Peyer's patch (tissue), 4 donors: Measurements from ENCODE around the gene MAP2. TPM values are rescaled to one million over a fixed set of nuclear protein-coding genes. Genes with fewer than 3 reads are reported as not detected.

ENCODE experiments used
- DNase-seq, 3 donors: peaks; one replicate each; pipeline ENCODE4 v3.0.0-alpha.2; 2017 to 2019
- H3K27ac ChIP-seq, 4 donors: fragments of 200-600 bp; sonication (generic); one replicate each; pipeline ENCODE4 v1.5.1; 2016 to 2019
- H3K27me3 ChIP-seq, 2 donors: fragments of 200-600 bp; sonication (generic); one replicate each; pipeline ENCODE4 v1.5.1; 2019
- H3K36me3 ChIP-seq, 3 donors: fragments of 200-600 bp; sonication (generic); one replicate each; pipeline ENCODE4 v1.5.1; 2016 to 2019
- H3K4me1 ChIP-seq, 4 donors: fragments of 200-600 bp; sonication (generic); one replicate each; pipeline ENCODE4 v1.5.1; 2016 to 2019
- H3K4me3 ChIP-seq, 4 donors: fragments of 200-600 bp; sonication (generic); 1 replicate in 3 of 4; 2 replicates in 1 of 4; pipeline ENCODE4 v1.5.1; 2016 to 2019; ENCODE audit warnings: mild to moderate bottlenecking in 1 of 4
- H3K9me3 ChIP-seq, 4 donors: fragments of 200-600 bp; sonication (generic); one replicate each; pipeline ENCODE4 v1.5.1; 2016 to 2019; ENCODE audit warnings: mild to moderate bottlenecking in 1 of 4
- CTCF ChIP-seq, 6 experiments: fragments of 450-650 bp in 4 of 6; fragments of 200-600 bp in 2 of 6; sonication (generic) in 1 of 6; IDR thresholded peaks; one replicate each; pipeline ENCODE4 v1.5.1; 2017 to 2019; ENCODE audit warnings: antibody characterized with exemption in 6 of 6, mild to moderate bottlenecking in 3 of 6, moderate library complexity in 1 of 6
- POLR2A ChIP-seq, 2 donors: fragments of 450-650 bp; IDR thresholded peaks; one replicate each; pipeline ENCODE4 v1.5.1; 2017; ENCODE audit warnings: antibody characterized with exemption in 2 of 2, mild to moderate bottlenecking in 2 of 2, moderate library complexity in 2 of 2
- total RNA-seq, 4 donors: library from RNA; depleted of rRNA; stranded (reverse); fragments of >200 nt; gene quantifications; one replicate each; pipeline ENCODE4 v1.1.0, GENCODE V29; 2016

MAP2 gene
- total RNA-seq, 4 donors from 2014 or later: 0.70 to 19.8 (median 4.1) TPM

- no peaks in the 10 kb centered on the region for H3K27me3 ChIP-seq
- H3K27ac ChIP-seq: no peak overlapping the region
- no peaks in the 10 kb centered on the region for H3K36me3 ChIP-seq
- TF ChIP-seq CTCF (IDR thresholded peaks at IDR 0.05): no peak
- no peak for TF ChIP-seq POLR2A (IDR thresholded peaks at IDR 0.05)
- DNase-seq: no peak
- no peaks in the 10 kb centered on the region for H3K4me1 ChIP-seq
- no peaks in the 10 kb centered on the region for H3K9me3 ChIP-seq
- H3K4me3 ChIP-seq: no peak overlapping the region
Measured at GRCh38 chr2:209459359-209459758, 35.5 kb downstream of the MAP2 start.

- TF ChIP-seq POLR2A (IDR thresholded peaks at IDR 0.05) (no peak), CTCF (IDR thresholded peaks at IDR 0.05) (no peak)
- DNase-seq: no peak
- no peak overlapping the region for H3K4me3 ChIP-seq
Measured at GRCh38 chr2:209460151-209460761, 36.4 kb downstream of the MAP2 start.

GRCh38 chr2:209463226-209463625 is 39.4 kb downstream of the MAP2 start:
- Histone ChIP-seq H3K9me3 (no peaks in the 10 kb centered on the region), H3K4me1 (no peaks in the 10 kb centered on the region), H3K36me3 (no peaks in the 10 kb centered on the region), H3K4me3 (no peak overlapping the region), H3K27ac (no peak overlapping the region), H3K27me3 (no peaks in the 10 kb centered on the region)
- DNase-seq: no peak
- TF ChIP-seq POLR2A (IDR thresholded peaks at IDR 0.05) (no peak), CTCF (IDR thresholded peaks at IDR 0.05) (no peak)

More at GRCh38 chr2:209460151-209460761, 36.4 kb downstream of the MAP2 start:
- H3K36me3 ChIP-seq: no peaks in the 10 kb centered on the region
- no peaks in the 10 kb centered on the region for H3K4me1 ChIP-seq
- H3K27ac ChIP-seq: no peak overlapping the region
- no peaks in the 10 kb centered on the region for H3K27me3 ChIP-seq
- H3K9me3 ChIP-seq: no peaks in the 10 kb centered on the region

- no peak for DNase-seq
Measured at GRCh38 chr2:209463835-209464234, 40.0 kb downstream of the MAP2 start.

GRCh38 chr2:209468846-209469245 is 45.0 kb downstream of the MAP2 start:
- DNase-seq: no peak
- no peak overlapping the region for H3K4me3 ChIP-seq
- H3K36me3 ChIP-seq: no peaks in the 10 kb centered on the region
- no peaks in the 10 kb centered on the region for H3K9me3 ChIP-seq
- no peak for TF ChIP-seq POLR2A (IDR thresholded peaks at IDR 0.05)
- H3K4me1 ChIP-seq: no peaks in the 10 kb centered on the region
- H3K27me3 ChIP-seq: no peaks in the 10 kb centered on the region
- H3K27ac ChIP-seq: no peak overlapping the region

More at GRCh38 chr2:209463835-209464234, 40.0 kb downstream of the MAP2 start:
- Histone ChIP-seq H3K4me1 (no peaks in the 10 kb centered on the region), H3K4me3 (no peak overlapping the region), H3K27me3 (no peaks in the 10 kb centered on the region), H3K9me3 (no peaks in the 10 kb centered on the region), H3K36me3 (no peaks in the 10 kb centered on the region), H3K27ac (no peak overlapping the region)
- TF ChIP-seq POLR2A (IDR thresholded peaks at IDR 0.05) (no peak), CTCF (IDR thresholded peaks at IDR 0.05) (no peak)

GRCh38 chr2:209469481-209469880 is 45.6 kb downstream of the MAP2 start:
- H3K36me3 ChIP-seq: no peaks in the 10 kb centered on the region
- no peak overlapping the region for H3K27ac ChIP-seq
- H3K9me3 ChIP-seq: no peaks in the 10 kb centered on the region
- H3K27me3 ChIP-seq: no peaks in the 10 kb centered on the region
- no peak for TF ChIP-seq POLR2A (IDR thresholded peaks at IDR 0.05)
- no peak for TF ChIP-seq CTCF (IDR thresholded peaks at IDR 0.05)
- no peak overlapping the region for H3K4me3 ChIP-seq
- no peaks in the 10 kb centered on the region for H3K4me1 ChIP-seq
- no peak for DNase-seq
